ENCODE data around the gene MAN2C1.
"Not testable (repeated sequence)": the region's sequence is repeated elsewhere in the genome, so short reads cannot be mapped to it uniquely, and the experiment has no call there.

The MAN2C1 gene

GRCh38 chr15:75338661-75339240 lies 29.7 kb downstream of the MAN2C1 start:
- H3K27ac ChIP-seq: no peak overlapping the region
- no peak for TF ChIP-seq ZFX (IDR thresholded peaks at IDR 0.05; ENCODE audit: borderline replicate concordance)

DNA sequence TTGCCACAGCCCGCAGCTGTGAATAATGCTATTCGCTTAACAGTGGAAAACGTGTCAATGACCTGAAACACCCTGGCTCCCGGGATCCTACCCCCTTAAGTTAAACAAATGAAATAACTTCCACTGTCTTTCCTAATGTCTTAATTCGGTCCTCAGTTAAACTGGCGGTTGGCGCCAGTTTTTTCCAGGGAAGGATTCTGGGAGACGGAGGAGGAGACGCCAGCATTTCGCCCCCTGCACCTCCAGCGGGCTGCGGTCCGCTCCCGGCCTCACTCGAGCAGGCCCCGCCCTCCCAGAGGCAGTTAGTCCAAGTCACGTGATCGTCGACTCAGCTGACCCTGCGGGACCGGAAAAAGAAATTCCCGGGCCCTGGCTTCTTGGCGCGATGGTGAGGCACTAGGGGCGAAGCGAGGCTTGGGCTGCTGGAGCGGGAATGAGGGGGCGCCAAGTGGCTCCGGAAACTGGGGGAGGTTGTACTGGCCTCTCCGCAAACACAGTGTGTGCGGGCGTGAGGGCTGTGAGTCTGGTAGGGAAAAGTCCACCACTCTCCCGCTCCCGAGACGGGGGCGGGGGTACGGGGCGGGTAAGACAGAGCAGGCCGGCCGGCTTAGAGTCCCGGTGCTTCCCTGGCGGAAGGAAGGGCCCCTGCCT lies 32.6 kb downstream of the MAN2C1 start, which contains the start of gene COMMD4:
COMMD4 (plus strand) TSS at position 359 of the 651 bp plus-strand sequence; CDS start at position 386, 27 bp downstream.
- H3K27ac ChIP-seq: peak within 1 kb of the TSS; percentile 62
- no peak for TF ChIP-seq ZFX (IDR thresholded peaks at IDR 0.05; ENCODE audit: borderline replicate concordance)
- TF ChIP-seq CTCF (IDR thresholded peaks at IDR 0.05): no peak

GRCh38 chr15:75335313-75335704 lies 33.1 kb downstream of the MAN2C1 start:
- TF ChIP-seq ZFX (IDR thresholded peaks at IDR 0.05; ENCODE audit: borderline replicate concordance) (no peak), CTCF (IDR thresholded peaks at IDR 0.05) (no peak)
- peak overlapping the region; percentile 62 for H3K27ac ChIP-seq

DNA sequence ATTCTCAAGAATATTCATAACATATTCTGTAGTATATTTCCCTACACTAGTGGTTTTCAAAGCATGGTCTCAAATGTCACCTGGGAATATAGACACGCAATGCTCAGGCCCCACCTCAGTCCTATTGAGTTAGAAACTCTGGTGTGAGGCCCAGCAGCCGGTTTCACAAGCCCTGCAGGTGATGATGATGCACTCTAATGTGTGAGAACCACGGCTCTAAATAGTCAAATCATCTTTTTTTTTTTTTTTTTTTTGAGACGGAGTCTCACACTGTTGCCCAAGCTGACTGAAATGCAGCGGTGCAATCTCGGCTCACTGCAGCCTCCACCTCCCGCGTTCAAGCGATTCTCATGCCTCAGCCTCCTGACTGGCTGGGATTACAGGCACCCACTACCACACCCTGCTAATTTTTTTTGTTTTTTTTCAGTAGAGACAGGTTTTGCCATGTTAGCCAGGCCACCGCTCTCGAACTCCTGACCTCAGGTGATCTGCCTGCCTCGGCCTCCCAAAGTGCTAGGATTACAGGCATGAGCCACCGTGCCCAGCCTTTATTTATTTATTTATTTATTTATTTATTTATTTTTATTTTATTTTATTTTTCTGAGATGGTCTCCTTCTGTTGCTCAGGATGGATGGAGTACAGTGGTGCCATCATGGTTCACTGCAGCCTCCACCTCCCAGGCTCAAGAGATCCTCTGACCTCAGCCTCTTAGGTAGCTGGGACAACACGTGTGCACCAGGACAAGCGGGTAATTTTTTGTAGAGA lies 34.6 kb downstream of the MAN2C1 start:
- not testable (repeated sequence) for H3K27ac ChIP-seq

- H3K27ac ChIP-seq: not testable (repeated sequence)
Measured at GRCh38 chr15:75332093-75332492, 36.3 kb downstream of the MAN2C1 start.

GRCh38 chr15:75329571-75329970 lies 38.8 kb downstream of the MAN2C1 start:
- no peak overlapping the region for H3K27ac ChIP-seq
- TF ChIP-seq CTCF (IDR thresholded peaks at IDR 0.05): no peak
- TF ChIP-seq ZFX (IDR thresholded peaks at IDR 0.05; ENCODE audit: borderline replicate concordance): no peak

DNA sequence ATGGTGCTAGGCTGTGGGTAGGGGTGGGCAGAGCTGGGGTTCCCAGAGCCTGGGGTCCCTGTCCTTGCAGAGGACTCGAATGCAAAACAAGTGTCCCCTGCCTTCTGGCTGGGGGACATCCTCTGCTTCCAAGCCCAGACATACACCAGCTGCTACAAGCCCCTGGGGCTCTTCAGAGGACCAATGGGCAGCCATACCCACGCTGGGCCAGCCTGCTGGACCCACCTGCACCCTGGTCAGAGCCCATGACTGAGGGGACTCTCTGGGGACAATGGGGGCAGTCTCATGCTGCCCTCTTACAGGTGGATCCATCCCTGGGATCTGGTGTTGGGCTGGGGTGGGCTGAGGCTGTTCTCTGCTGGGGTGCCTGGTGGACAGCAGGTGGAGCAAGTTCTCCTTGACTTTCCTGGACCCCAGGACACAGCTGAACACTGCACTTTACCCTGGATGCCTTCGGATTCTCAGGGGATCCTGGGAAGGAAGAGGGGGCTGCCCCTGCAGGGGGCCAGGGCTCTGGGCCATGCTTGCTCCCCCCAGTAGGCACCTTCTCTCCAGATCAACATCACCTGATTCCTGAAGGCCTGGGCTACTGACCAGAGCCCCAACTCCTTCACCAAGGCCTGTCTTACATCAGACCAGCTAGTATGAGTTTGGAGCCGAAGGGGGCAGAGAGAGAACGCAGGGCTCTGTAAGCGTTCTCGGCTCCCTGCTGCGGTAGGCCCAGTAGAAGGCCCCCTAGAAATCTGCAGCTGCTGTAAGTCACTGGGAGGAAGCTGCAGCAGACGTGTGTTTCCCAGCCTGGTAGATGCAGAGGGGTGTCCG lies 39.7 kb downstream of the MAN2C1 start:
- no peak overlapping the region for H3K27ac ChIP-seq
- TF ChIP-seq ZFX (IDR thresholded peaks at IDR 0.05; ENCODE audit: borderline replicate concordance): no peak
- no peak for TF ChIP-seq CTCF (IDR thresholded peaks at IDR 0.05)

- no peak overlapping the region for H3K27ac ChIP-seq
- TF ChIP-seq CTCF (IDR thresholded peaks at IDR 0.05) (no peak), ZFX (IDR thresholded peaks at IDR 0.05; ENCODE audit: borderline replicate concordance) (no peak)
Measured at GRCh38 chr15:75327491-75327890, 40.9 kb downstream of the MAN2C1 start.
